ENCODE data around the gene CYP2E1.

- TF ChIP-seq CTCF (IDR thresholded peaks at IDR 0.05; ENCODE audit: insufficient read depth, low read length) (no peak), POLR2AphosphoS5 (IDR thresholded peaks at IDR 0.05; ENCODE audit: low read depth) (no peak), GABPA (IDR thresholded peaks at IDR 0.05; ENCODE audit: low read depth) (no peak), REST (IDR thresholded peaks at IDR 0.05; ENCODE audit: insufficient replicate concordance, low read depth) (no peak), SPI1 (IDR thresholded peaks at IDR 0.05; ENCODE audit: borderline replicate concordance, low read depth) (no peak)
Measured at GRCh38 chr10:133555521-133555920, 28.4 kb downstream of the CYP2E1 start.

All from HL-60 (cell line).